Choroid plexus epithelial cell (primary cell): ENCODE data around the gene CLCF1.

Experiments used
- DNase-seq: peaks from one replicate; pipeline ENCODE4 v3.0.0-alpha.2; 2010; ENCODE audit warnings: low read depth
- H3K4me3 ChIP-seq: 2 replicates; pipeline ENCODE4 v1.5.1; 2011; ENCODE audit warnings: low read depth, mild to moderate bottlenecking, control low read depth, low read length, moderate library complexity
- CTCF ChIP-seq: conservative IDR thresholded peaks from 2 replicates; pipeline ENCODE4 v1.5.1; 2011; ENCODE audit warnings: low read depth, mild to moderate bottlenecking, control low read depth, inconsistent platforms, low read length, moderate library complexity

Gene CLCF1

GRCh38 chr11:67401495-67402191 lies 28.2 kb upstream of the CLCF1 start, which contains the start of gene PPP1CA:
PPP1CA (minus strand) TSS chr11:67401858; CDS start chr11:67401782, 76 bp downstream.
- peak within 1 kb of the TSS; percentile 90 for H3K4me3 ChIP-seq
- DNase-seq: peak; percentile 88
- TF ChIP-seq CTCF: peak; percentile 23

- no peak for TF ChIP-seq CTCF
- no peak for DNase-seq
Measured at GRCh38 chr11:67400942-67401494, 27.6 kb upstream of the CLCF1 start.

GRCh38 chr11:67400251-67400941 lies 27.0 kb upstream of the CLCF1 start:
- peak overlapping the region; percentile 90 for H3K4me3 ChIP-seq
- no peak for TF ChIP-seq CTCF
- no peak for DNase-seq

More at GRCh38 chr11:67400942-67401494, 27.6 kb upstream of the CLCF1 start:
- H3K4me3 ChIP-seq: peak overlapping the region; percentile 90

- no peak for TF ChIP-seq CTCF
- H3K4me3 ChIP-seq: no peak overlapping the region
- DNase-seq: no peak
Measured at GRCh38 chr11:67398661-67399563, 25.5 kb upstream of the CLCF1 start.

GRCh38 chr11:67397986-67398660 lies 24.7 kb upstream of the CLCF1 start:
- no peak for DNase-seq
- TF ChIP-seq CTCF: no peak
- H3K4me3 ChIP-seq: no peak overlapping the region

GRCh38 chr11:67397536-67397935 lies 24.1 kb upstream of the CLCF1 start:
- no peak overlapping the region for H3K4me3 ChIP-seq
- no peak for DNase-seq
- no peak for TF ChIP-seq CTCF
